8988T (cell line): Measurements from ENCODE around the gene STARD9.
"Not testable (repeated sequence)": the region's sequence is repeated elsewhere in the genome, so short reads cannot be mapped to it uniquely, and the experiment has no call there.

Experiments
- DNase-seq: peaks from one replicate; pipeline ENCODE4 v3.0.0; 2011

STARD9 gene

GRCh38 chr15:42732095-42732827 lies 156.9 kb downstream of the STARD9 start:
- DNase-seq: no peak

GRCh38 chr15:42733027-42733426 lies 157.6 kb downstream of the STARD9 start:
- DNase-seq: no peak

GRCh38 chr15:42734076-42734672 lies 158.8 kb downstream of the STARD9 start:
- no peak for DNase-seq

GRCh38 chr15:42735382-42736165 lies 160.2 kb downstream of the STARD9 start:
- no peak for DNase-seq

GRCh38 chr15:42736178-42736792 lies 160.9 kb downstream of the STARD9 start:
- DNase-seq: no peak

- DNase-seq: peak; percentile 96
Observed at GRCh38 chr15:42736793-42737528, 161.6 kb downstream of the STARD9 start, which contains the start of gene CDAN1. Gene CDAN1 (minus strand): TSS chr15:42737128. CDS start chr15:42737102, 26 bp downstream.

- no peak for DNase-seq
Observed at GRCh38 chr15:42737529-42738328, 162.3 kb downstream of the STARD9 start.

GRCh38 chr15:42741710-42742109 lies 166.3 kb downstream of the STARD9 start:
- DNase-seq: no peak

- DNase-seq: no peak
Observed at GRCh38 chr15:42742149-42742548, 166.7 kb downstream of the STARD9 start.

- DNase-seq: no peak
Observed at GRCh38 chr15:42744195-42744594, 168.8 kb downstream of the STARD9 start.

GRCh38 chr15:42749266-42749665 lies 173.9 kb downstream of the STARD9 start:
- no peak for DNase-seq

- no peak for DNase-seq
Observed at GRCh38 chr15:42750306-42750705, 174.9 kb downstream of the STARD9 start.

GRCh38 chr15:42759093-42759492 lies 183.7 kb downstream of the STARD9 start:
- no peak for DNase-seq

GRCh38 chr15:42760759-42761158 lies 185.4 kb downstream of the STARD9 start:
- no peak for DNase-seq

- DNase-seq: not testable (repeated sequence)
Observed at GRCh38 chr15:42761813-42762212, 186.4 kb downstream of the STARD9 start.

GRCh38 chr15:42764154-42764731 lies 188.8 kb downstream of the STARD9 start:
- not testable (repeated sequence) for DNase-seq

GRCh38 chr15:42766109-42766508 lies 190.7 kb downstream of the STARD9 start:
- DNase-seq: not testable (repeated sequence)
